GM12872 (cell line): ENCODE results near the gene PHF5A.

Experiments
- CTCF ChIP-seq: IDR thresholded peaks from 3 replicates; pipeline ENCODE4 v1.5.1; 2011; ENCODE audit warnings: low read depth, mild to moderate bottlenecking, low read length, moderate library complexity; ENCODE audit not compliant: insufficient read depth

Gene PHF5A

GRCh38 chr22:41459431-41459830, 9.1 kb downstream of the PHF5A start:
- no peak for TF ChIP-seq CTCF

- no peak for TF ChIP-seq CTCF
Measured at GRCh38 chr22:41458161-41458728, 10.2 kb downstream of the PHF5A start.

- no peak for TF ChIP-seq CTCF
Measured at GRCh38 chr22:41448189-41448808, 20.2 kb downstream of the PHF5A start.

- TF ChIP-seq CTCF: no peak
Measured at GRCh38 chr22:41447435-41448188, 20.9 kb downstream of the PHF5A start.

- no peak for TF ChIP-seq CTCF
Measured at GRCh38 chr22:41446639-41447434, 21.7 kb downstream of the PHF5A start, which contains the start of gene TOB2. Gene TOB2 (minus strand): TSS chr22:41446801. CDS start chr22:41437345, 9,456 bp downstream.

GRCh38 chr22:41446057-41446501, 22.4 kb downstream of the PHF5A start:
- no peak for TF ChIP-seq CTCF
